Measurements from ENCODE around the gene DNAH12.

DNA sequence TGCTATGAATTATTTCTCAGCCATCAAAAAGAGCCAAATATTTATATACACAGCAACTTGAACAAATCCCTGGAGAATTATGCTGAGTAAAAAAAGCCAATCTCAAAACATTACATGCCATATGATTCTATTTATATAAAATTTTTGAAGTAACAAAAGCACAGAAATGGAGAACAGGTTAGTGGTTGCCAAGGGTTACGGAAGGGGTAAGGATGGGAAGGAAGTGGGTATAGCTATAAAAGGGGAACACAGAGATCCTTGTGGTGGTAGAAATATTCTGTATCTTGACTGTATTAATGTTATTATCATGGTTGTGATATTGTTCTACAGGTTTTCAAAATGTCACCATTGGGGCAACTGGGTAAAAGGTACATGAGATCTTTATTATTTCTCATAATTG lies 189.4 kb downstream of the DNAH12 start:
- TF ChIP-seq, protein P1, sequence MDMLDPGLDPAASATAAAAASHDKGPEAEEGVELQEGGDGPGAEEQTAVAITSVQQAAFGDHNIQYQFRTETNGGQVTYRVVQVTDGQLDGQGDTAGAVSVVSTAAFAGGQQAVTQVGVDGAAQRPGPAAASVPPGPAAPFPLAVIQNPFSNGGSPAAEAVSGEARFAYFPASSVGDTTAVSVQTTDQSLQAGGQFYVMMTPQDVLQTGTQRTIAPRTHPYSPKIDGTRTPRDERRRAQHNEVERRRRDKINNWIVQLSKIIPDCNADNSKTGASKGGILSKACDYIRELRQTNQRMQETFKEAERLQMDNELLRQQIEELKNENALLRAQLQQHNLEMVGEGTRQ (IDR thresholded peaks at IDR 0.05; ENCODE audit: low read depth, low read length), result no peak
- no peak for TF ChIP-seq SMC3 (IDR thresholded peaks at IDR 0.05; ENCODE audit: low read depth, low read length)
- TF ChIP-seq, protein P2, sequence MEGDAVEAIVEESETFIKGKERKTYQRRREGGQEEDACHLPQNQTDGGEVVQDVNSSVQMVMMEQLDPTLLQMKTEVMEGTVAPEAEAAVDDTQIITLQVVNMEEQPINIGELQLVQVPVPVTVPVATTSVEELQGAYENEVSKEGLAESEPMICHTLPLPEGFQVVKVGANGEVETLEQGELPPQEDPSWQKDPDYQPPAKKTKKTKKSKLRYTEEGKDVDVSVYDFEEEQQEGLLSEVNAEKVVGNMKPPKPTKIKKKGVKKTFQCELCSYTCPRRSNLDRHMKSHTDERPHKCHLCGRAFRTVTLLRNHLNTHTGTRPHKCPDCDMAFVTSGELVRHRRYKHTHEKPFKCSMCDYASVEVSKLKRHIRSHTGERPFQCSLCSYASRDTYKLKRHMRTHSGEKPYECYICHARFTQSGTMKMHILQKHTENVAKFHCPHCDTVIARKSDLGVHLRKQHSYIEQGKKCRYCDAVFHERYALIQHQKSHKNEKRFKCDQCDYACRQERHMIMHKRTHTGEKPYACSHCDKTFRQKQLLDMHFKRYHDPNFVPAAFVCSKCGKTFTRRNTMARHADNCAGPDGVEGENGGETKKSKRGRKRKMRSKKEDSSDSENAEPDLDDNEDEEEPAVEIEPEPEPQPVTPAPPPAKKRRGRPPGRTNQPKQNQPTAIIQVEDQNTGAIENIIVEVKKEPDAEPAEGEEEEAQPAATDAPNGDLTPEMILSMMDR (conservative IDR thresholded peaks at IDR 0.05; ENCODE audit: low read depth, low read length), result no peak
- no peak for TF ChIP-seq MAFK (IDR thresholded peaks at IDR 0.05; ENCODE audit: low read depth, low read length)
- TF ChIP-seq RAD21 (IDR thresholded peaks at IDR 0.05; ENCODE audit: low read length), result no peak
- TF ChIP-seq CEBPB (IDR thresholded peaks at IDR 0.05; ENCODE audit: low read depth, low read length), result no peak

Measured in IMR-90 (cell line).